Measurements from ENCODE around the gene VOPP1.

Gene VOPP1

DNA sequence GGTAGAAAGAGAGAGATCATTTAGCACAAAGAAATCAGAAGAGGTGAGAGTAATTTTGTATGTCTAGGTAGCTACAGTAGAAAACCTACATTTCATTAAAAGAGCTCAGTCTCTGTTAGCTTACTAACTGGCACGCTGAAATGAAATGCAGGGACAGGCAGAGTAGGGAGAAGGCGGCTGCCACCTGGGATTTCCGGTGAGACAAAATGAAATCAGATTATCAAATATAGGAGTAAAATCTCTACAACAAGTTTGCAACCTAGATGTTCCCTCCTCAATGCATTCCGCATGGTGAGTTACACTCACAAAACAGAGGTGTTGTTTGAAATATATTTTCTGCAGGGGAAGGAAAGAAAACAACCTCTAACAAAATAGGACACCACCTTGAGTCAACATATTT lies 55.9 kb downstream of the VOPP1 start:
- H4K20me1 ChIP-seq (ENCODE audit: insufficient read depth, low read length): no peaks in the 10 kb centered on the region
- H3K4me3 ChIP-seq (ENCODE audit: low read length): peak overlapping the region; percentile 52
- peaks cover 89% of the 10 kb centered on the region for H3K79me2 ChIP-seq (ENCODE audit: low read length)
- TF ChIP-seq EZH2phosphoT487 (IDR thresholded peaks at IDR 0.05; ENCODE audit: low read length): no peak
- TF ChIP-seq, protein P1, sequence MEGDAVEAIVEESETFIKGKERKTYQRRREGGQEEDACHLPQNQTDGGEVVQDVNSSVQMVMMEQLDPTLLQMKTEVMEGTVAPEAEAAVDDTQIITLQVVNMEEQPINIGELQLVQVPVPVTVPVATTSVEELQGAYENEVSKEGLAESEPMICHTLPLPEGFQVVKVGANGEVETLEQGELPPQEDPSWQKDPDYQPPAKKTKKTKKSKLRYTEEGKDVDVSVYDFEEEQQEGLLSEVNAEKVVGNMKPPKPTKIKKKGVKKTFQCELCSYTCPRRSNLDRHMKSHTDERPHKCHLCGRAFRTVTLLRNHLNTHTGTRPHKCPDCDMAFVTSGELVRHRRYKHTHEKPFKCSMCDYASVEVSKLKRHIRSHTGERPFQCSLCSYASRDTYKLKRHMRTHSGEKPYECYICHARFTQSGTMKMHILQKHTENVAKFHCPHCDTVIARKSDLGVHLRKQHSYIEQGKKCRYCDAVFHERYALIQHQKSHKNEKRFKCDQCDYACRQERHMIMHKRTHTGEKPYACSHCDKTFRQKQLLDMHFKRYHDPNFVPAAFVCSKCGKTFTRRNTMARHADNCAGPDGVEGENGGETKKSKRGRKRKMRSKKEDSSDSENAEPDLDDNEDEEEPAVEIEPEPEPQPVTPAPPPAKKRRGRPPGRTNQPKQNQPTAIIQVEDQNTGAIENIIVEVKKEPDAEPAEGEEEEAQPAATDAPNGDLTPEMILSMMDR (IDR thresholded peaks at IDR 0.05; ENCODE audit: low read length): no peak
- no peak for TF ChIP-seq EZH2 (optimal IDR thresholded peaks at IDR 0.05; ENCODE audit: low read depth, low read length)
- peak overlapping the region; percentile 80 for H3K9ac ChIP-seq (ENCODE audit: low read length)
- H3K27me3 ChIP-seq (replicated peaks; ENCODE audit: insufficient read depth, low read length): no peaks in the 10 kb centered on the region
- no peak overlapping the region for H2AFZ ChIP-seq (ENCODE audit: low read length)
- H3K27ac ChIP-seq (ENCODE audit: low read length): peak overlapping the region; percentile 98
- H3K36me3 ChIP-seq (replicated peaks; ENCODE audit: insufficient read depth, low read length): peaks cover 16% of the 10 kb centered on the region
- H3K4me1 ChIP-seq (ENCODE audit: low read length): peaks cover 81% of the 10 kb centered on the region
- peak; percentile 27 for DNase-seq
- no peaks in the 10 kb centered on the region for H3K9me3 ChIP-seq (replicated peaks; ENCODE audit: insufficient read depth, low read length)
- peaks cover 70% of the 10 kb centered on the region for H3F3A ChIP-seq (ENCODE audit: insufficient read depth, low read length)
- H3K4me2 ChIP-seq (ENCODE audit: low read depth, low read length): peak overlapping the region; percentile 96
- H3K9me2 ChIP-seq (replicated peaks; ENCODE audit: insufficient read depth, low read length): no peaks in the 10 kb centered on the region

DNA sequence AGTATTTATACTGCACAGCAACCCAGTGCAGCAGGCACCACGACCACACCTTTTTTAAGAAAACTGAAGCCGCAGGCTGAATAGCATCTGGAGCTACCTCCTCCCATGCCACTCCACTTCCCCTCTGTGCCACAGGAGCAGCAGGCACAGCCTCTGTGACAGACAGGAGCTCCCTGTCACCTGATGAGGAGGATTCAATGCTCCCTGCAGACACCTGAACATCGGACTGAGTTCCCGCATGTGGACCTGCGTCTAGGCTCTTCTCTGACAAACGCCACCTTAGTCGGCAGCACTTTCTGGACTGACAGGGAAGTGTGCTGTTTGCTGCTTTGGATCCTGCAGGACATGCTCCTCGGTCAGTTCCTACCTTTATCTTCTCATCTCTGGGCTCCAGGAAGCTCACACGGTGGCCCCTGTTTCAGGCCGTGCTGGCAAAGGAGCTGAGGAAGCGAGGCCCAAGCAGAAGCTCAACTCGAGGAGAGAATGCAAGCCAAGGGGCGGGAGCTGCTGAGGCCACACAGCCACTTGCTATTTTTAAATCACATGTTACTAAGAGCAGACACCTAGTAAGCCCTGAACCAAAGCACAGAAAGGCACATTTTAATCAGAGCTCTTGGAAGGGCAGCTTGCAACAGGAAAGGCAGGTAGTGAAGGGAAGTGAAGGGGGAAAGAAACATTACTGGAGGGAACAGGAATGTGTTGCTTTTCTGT lies 56.6 kb downstream of the VOPP1 start:
- peaks cover 89% of the 10 kb centered on the region for H3K79me2 ChIP-seq (ENCODE audit: low read length)
- H2AFZ ChIP-seq (ENCODE audit: low read length): no peak overlapping the region
- peak overlapping the region; percentile 52 for H3K4me3 ChIP-seq (ENCODE audit: low read length)
- H3K4me2 ChIP-seq (ENCODE audit: low read depth, low read length): peak overlapping the region; percentile 96
- H3F3A ChIP-seq (ENCODE audit: insufficient read depth, low read length): peaks cover 77% of the 10 kb centered on the region
- peak; percentile 86 for DNase-seq
- no peaks in the 10 kb centered on the region for H4K20me1 ChIP-seq (ENCODE audit: insufficient read depth, low read length)
- no peak for TF ChIP-seq EZH2 (optimal IDR thresholded peaks at IDR 0.05; ENCODE audit: low read depth, low read length)
- no peak for TF ChIP-seq EZH2phosphoT487 (IDR thresholded peaks at IDR 0.05; ENCODE audit: low read length)
- TF ChIP-seq, protein P1 (IDR thresholded peaks at IDR 0.05; ENCODE audit: low read length): no peak
- peaks cover 87% of the 10 kb centered on the region for H3K4me1 ChIP-seq (ENCODE audit: low read length)
- no peaks in the 10 kb centered on the region for H3K27me3 ChIP-seq (replicated peaks; ENCODE audit: insufficient read depth, low read length)
- H3K9ac ChIP-seq (ENCODE audit: low read length): peak overlapping the region; percentile 80
- H3K27ac ChIP-seq (ENCODE audit: low read length): peak overlapping the region; percentile 98
- H3K9me3 ChIP-seq (replicated peaks; ENCODE audit: insufficient read depth, low read length): no peaks in the 10 kb centered on the region
- no peaks in the 10 kb centered on the region for H3K9me2 ChIP-seq (replicated peaks; ENCODE audit: insufficient read depth, low read length)
- peaks cover 16% of the 10 kb centered on the region for H3K36me3 ChIP-seq (replicated peaks; ENCODE audit: insufficient read depth, low read length)

DNA sequence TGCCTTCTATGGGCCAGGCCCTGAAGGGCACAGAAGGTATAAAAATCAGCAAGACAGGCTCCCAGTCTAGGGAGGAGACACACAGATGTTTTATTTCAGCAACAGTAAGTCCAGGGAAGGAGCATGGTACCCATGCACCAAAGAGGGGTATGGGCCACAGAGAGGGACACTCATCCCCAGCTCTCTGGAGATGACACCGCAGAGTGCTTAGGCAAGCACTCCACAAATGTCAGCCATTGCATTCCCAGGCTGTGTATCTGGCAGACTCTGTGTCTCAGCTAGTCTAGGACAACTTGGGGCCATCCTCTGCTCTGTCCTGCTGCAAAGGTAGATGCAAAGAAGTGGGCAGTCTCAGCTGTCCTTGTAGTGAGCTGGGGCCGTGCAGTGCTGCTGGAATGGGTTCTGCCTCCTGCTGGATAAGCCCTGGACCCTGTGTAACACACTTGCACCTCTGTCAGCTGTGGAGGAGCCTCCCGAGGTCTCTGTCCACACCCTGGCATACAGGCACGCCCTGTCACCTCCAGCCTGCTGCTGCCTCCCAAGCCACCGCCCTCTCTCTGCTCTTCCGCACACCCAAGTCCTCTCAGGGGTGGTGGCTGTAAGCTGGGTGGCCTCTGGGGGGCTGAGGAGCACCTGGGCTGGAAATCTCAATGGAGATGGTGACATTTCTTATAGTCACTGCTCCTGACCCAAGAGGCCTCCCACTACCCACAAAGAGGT lies 57.6 kb downstream of the VOPP1 start:
- H3K9me2 ChIP-seq (replicated peaks; ENCODE audit: insufficient read depth, low read length): no peaks in the 10 kb centered on the region
- peak overlapping the region; percentile 80 for H3K9ac ChIP-seq (ENCODE audit: low read length)
- no peaks in the 10 kb centered on the region for H4K20me1 ChIP-seq (ENCODE audit: insufficient read depth, low read length)
- peak overlapping the region; percentile 98 for H3K27ac ChIP-seq (ENCODE audit: low read length)
- H3K79me2 ChIP-seq (ENCODE audit: low read length): peaks cover 89% of the 10 kb centered on the region
- TF ChIP-seq EZH2 (optimal IDR thresholded peaks at IDR 0.05; ENCODE audit: low read depth, low read length) (no peak), EZH2phosphoT487 (IDR thresholded peaks at IDR 0.05; ENCODE audit: low read length) (no peak)
- TF ChIP-seq, protein P1 (IDR thresholded peaks at IDR 0.05; ENCODE audit: low read length): no peak; the same call in 1 of the 2 replicates
- no peak for DNase-seq
- peaks cover 92% of the 10 kb centered on the region for H3K4me1 ChIP-seq (ENCODE audit: low read length)
- peak overlapping the region; percentile 52 for H3K4me3 ChIP-seq (ENCODE audit: low read length)
- H3K4me2 ChIP-seq (ENCODE audit: low read depth, low read length): peak overlapping the region; percentile 96
- no peak overlapping the region for H2AFZ ChIP-seq (ENCODE audit: low read length)
- peaks cover 83% of the 10 kb centered on the region for H3F3A ChIP-seq (ENCODE audit: insufficient read depth, low read length)
- H3K27me3 ChIP-seq (replicated peaks; ENCODE audit: insufficient read depth, low read length): no peaks in the 10 kb centered on the region
- H3K36me3 ChIP-seq (replicated peaks; ENCODE audit: insufficient read depth, low read length): peaks cover 16% of the 10 kb centered on the region
- H3K9me3 ChIP-seq (replicated peaks; ENCODE audit: insufficient read depth, low read length): no peaks in the 10 kb centered on the region
